Right renal pelvis (tissue), 4 donors: Measurements from ENCODE around the gene NEK7. TPM values are rescaled to one million over a fixed set of nuclear protein-coding genes. Genes with fewer than 3 reads are reported as not detected.
"Not testable (repeated sequence)": the region's sequence is repeated elsewhere in the genome, so short reads cannot be mapped to it uniquely, and the experiment has no call there.

Experiments used
- DNase-seq, 4 donors: peaks; one replicate each; pipeline ENCODE4 v3.0.0-alpha.2; 2013; ENCODE audit warnings: low read depth in 4 of 4, low spot score in 3 of 4, missing footprints in 1 of 4
- polyA plus RNA-seq, 4 donors: library from polyadenylated mRNA; unstranded; fragments of 120-200 nt; gene quantifications; one replicate each; pipeline ENCODE4 v1.2.1, GENCODE V29; 2013; ENCODE audit not compliant: insufficient read length in 4 of 4

Gene NEK7
- polyA plus RNA-seq = 10 to 100 TPM; 48.3 to 63.3 (median 58.3) TPM

GRCh38 chr1:198156745-198157240 is at the start of gene NEK7:
TSS of gene NEK7 (plus strand) at chr1:198156998. CDS start at chr1:198232581, 75,583 bp downstream.
- DNase-seq = peak; percentile 65 to 74 (median 71)

GRCh38 chr1:198107091-198107501 is 49.7 kb upstream of the NEK7 start:
- no peak for DNase-seq

- DNase-seq = no peak
These were observed 48.0 kb upstream of the NEK7 start for GRCh38 chr1:198108636-198109370.

- no peak for DNase-seq
These were observed 47.5 kb upstream of the NEK7 start for GRCh38 chr1:198109371-198109715.

GRCh38 chr1:198113342-198113750 is 43.5 kb upstream of the NEK7 start:
- DNase-seq = no peak

- no peak for DNase-seq
These were observed 40.7 kb upstream of the NEK7 start for GRCh38 chr1:198116069-198116468.

GRCh38 chr1:198116469-198116868 is 40.3 kb upstream of the NEK7 start:
- DNase-seq = no peak

GRCh38 chr1:198117267-198117666 is 39.5 kb upstream of the NEK7 start:
- no peak for DNase-seq

GRCh38 chr1:198118134-198118533 is 38.7 kb upstream of the NEK7 start:
- DNase-seq = peak in 1 of 4 donors; percentile 11

GRCh38 chr1:198119906-198120305 is 36.9 kb upstream of the NEK7 start:
- DNase-seq = no peak

GRCh38 chr1:198121056-198121826 is 35.6 kb upstream of the NEK7 start:
- no peak for DNase-seq

GRCh38 chr1:198122693-198123092 is 34.1 kb upstream of the NEK7 start:
- DNase-seq = no peak

GRCh38 chr1:198123133-198123532 is 33.7 kb upstream of the NEK7 start:
- no peak for DNase-seq

- DNase-seq = no peak
These were observed 32.1 kb upstream of the NEK7 start for GRCh38 chr1:198124673-198125072.

- DNase-seq = peak in 1 of 4 donors; percentile 4
These were observed 30.6 kb upstream of the NEK7 start for GRCh38 chr1:198125995-198126735.

GRCh38 chr1:198128533-198128932 is 28.3 kb upstream of the NEK7 start:
- DNase-seq = no peak

GRCh38 chr1:198130053-198130452 is 26.7 kb upstream of the NEK7 start:
- DNase-seq = not testable (repeated sequence)

- DNase-seq = no peak
These were observed 24.6 kb upstream of the NEK7 start for GRCh38 chr1:198132060-198132781.

- no peak for DNase-seq
These were observed 22.5 kb upstream of the NEK7 start for GRCh38 chr1:198134252-198134651.

GRCh38 chr1:198135366-198135765 is 21.4 kb upstream of the NEK7 start:
- no peak for DNase-seq
